HCT116 (cell line): Measurements from ENCODE around the gene PPP2R5C.

Source experiments
- EGR1 ChIP-seq: IDR thresholded peaks from 2 replicates; pipeline ENCODE4 v1.6.1; 2012; ENCODE audit warnings: low read depth
- ELF1 ChIP-seq: IDR thresholded peaks from 2 replicates; pipeline ENCODE4 v1.6.1; 2012; ENCODE audit warnings: low read depth, borderline replicate concordance
- POLR2A ChIP-seq: IDR thresholded peaks from 2 replicates; pipeline ENCODE4 v1.7.0; 2011; ENCODE audit warnings: borderline replicate concordance; ENCODE audit not compliant: insufficient read depth, insufficient read length; ENCODE audit errors: extremely low read depth
- SP1 ChIP-seq: IDR thresholded peaks from 2 replicates; pipeline ENCODE4 v1.6.1; 2012; ENCODE audit warnings: low read depth
- TF ChIP-seq, protein P1 (sequence below), 3 experiments: fragments of 200-600 bp in 1 of 3; sonication (generic) in 1 of 3; IDR thresholded peaks in 2 of 3; conservative IDR thresholded peaks in 1 of 3; 2 replicates each; pipeline ENCODE4 v1.5.1; 2012 to 2017; ENCODE audit warnings: low read depth in 2 of 3, low read length in 2 of 3, antibody characterized with exemption in 1 of 3, borderline replicate concordance in 1 of 3, control low read depth in 1 of 3, mild to moderate bottlenecking in 1 of 3, mixed read lengths in 1 of 3, mixed run types in 1 of 3, moderate library complexity in 1 of 3; ENCODE audit not compliant: insufficient read depth in 1 of 3
- TF ChIP-seq, protein P2 (sequence below): IDR thresholded peaks from 2 replicates; pipeline ENCODE4 v1.6.1; 2012; ENCODE audit warnings: low read depth
- TF ChIP-seq, protein P3 (sequence below): IDR thresholded peaks from 2 replicates; pipeline ENCODE4 v1.6.1; 2012

DNA sequence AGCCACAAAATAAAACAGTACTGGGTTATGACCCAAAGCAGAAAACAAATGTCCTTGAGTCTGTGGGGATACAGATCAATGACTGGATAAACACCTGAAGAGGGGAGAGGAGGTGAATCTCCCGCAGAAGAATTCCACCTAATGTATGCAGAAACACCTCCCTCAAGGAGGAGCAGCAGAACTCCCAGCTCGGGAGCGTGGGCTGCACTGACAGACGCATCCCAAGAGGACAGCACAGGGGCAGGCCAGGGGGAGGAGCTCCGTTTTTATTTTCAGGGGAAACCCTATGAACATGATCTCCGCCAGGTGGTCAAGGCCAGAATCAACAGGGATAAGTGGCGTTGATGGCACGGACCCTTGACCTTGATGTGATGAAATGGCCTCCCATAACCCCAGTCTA is 41.8 kb upstream of the PPP2R5C start:
- TF ChIP-seq SP1, result no peak
- TF ChIP-seq POLR2A, result no peak
- TF ChIP-seq ELF1, result no peak
- TF ChIP-seq, protein P1, sequence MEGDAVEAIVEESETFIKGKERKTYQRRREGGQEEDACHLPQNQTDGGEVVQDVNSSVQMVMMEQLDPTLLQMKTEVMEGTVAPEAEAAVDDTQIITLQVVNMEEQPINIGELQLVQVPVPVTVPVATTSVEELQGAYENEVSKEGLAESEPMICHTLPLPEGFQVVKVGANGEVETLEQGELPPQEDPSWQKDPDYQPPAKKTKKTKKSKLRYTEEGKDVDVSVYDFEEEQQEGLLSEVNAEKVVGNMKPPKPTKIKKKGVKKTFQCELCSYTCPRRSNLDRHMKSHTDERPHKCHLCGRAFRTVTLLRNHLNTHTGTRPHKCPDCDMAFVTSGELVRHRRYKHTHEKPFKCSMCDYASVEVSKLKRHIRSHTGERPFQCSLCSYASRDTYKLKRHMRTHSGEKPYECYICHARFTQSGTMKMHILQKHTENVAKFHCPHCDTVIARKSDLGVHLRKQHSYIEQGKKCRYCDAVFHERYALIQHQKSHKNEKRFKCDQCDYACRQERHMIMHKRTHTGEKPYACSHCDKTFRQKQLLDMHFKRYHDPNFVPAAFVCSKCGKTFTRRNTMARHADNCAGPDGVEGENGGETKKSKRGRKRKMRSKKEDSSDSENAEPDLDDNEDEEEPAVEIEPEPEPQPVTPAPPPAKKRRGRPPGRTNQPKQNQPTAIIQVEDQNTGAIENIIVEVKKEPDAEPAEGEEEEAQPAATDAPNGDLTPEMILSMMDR (IDR thresholded peaks at IDR 0.05 in 2 of 3, conservative IDR thresholded peaks at IDR 0.05 in 1 of 3; ENCODE audit: borderline replicate concordance in 1 of 3, insufficient read depth in 1 of 3, low read depth in 2 of 3, low read length in 2 of 3), result no peak
- TF ChIP-seq, protein P2, sequence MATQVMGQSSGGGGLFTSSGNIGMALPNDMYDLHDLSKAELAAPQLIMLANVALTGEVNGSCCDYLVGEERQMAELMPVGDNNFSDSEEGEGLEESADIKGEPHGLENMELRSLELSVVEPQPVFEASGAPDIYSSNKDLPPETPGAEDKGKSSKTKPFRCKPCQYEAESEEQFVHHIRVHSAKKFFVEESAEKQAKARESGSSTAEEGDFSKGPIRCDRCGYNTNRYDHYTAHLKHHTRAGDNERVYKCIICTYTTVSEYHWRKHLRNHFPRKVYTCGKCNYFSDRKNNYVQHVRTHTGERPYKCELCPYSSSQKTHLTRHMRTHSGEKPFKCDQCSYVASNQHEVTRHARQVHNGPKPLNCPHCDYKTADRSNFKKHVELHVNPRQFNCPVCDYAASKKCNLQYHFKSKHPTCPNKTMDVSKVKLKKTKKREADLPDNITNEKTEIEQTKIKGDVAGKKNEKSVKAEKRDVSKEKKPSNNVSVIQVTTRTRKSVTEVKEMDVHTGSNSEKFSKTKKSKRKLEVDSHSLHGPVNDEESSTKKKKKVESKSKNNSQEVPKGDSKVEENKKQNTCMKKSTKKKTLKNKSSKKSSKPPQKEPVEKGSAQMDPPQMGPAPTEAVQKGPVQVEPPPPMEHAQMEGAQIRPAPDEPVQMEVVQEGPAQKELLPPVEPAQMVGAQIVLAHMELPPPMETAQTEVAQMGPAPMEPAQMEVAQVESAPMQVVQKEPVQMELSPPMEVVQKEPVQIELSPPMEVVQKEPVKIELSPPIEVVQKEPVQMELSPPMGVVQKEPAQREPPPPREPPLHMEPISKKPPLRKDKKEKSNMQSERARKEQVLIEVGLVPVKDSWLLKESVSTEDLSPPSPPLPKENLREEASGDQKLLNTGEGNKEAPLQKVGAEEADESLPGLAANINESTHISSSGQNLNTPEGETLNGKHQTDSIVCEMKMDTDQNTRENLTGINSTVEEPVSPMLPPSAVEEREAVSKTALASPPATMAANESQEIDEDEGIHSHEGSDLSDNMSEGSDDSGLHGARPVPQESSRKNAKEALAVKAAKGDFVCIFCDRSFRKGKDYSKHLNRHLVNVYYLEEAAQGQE, result no peak
- TF ChIP-seq EGR1, result no peak
- TF ChIP-seq, protein P3, sequence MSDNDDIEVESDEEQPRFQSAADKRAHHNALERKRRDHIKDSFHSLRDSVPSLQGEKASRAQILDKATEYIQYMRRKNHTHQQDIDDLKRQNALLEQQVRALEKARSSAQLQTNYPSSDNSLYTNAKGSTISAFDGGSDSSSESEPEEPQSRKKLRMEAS, result no peak
